Omental fat pad (tissue), 4 donors: ENCODE data around the gene FSD1L. TPM values are rescaled to one million over a fixed set of nuclear protein-coding genes. Genes with fewer than 3 reads are reported as not detected.

Experiments used
- ATAC-seq: fragments of 150-250 bp; one replicate; pipeline ENCODE4 v1.9.1; 2016; ENCODE audit warnings: mild to moderate bottlenecking, moderate library complexity; ENCODE audit not compliant: low FRiP score
- DNase-seq: peaks from one replicate; pipeline ENCODE4 v3.0.0-alpha.2; 2019; ENCODE audit warnings: low spot score
- total RNA-seq, 4 donors: library from RNA; depleted of rRNA; stranded (reverse); fragments of >200 nt; gene quantifications; one replicate each; pipeline ENCODE4 v1.1.0, GENCODE V29; 2016
- TF ChIP-seq, protein P1 (sequence below), 3 donors: fragments of 450-650 bp; IDR thresholded peaks; one replicate each; pipeline ENCODE4 v1.5.1; 2016 to 2017; ENCODE audit warnings: antibody characterized with exemption in 3 of 3, mild to moderate bottlenecking in 3 of 3, moderate library complexity in 2 of 3

FSD1L gene
- total RNA-seq, 4 donors from 2014 or later, result 2.9 to 9.5 (median 6.0) TPM

DNA sequence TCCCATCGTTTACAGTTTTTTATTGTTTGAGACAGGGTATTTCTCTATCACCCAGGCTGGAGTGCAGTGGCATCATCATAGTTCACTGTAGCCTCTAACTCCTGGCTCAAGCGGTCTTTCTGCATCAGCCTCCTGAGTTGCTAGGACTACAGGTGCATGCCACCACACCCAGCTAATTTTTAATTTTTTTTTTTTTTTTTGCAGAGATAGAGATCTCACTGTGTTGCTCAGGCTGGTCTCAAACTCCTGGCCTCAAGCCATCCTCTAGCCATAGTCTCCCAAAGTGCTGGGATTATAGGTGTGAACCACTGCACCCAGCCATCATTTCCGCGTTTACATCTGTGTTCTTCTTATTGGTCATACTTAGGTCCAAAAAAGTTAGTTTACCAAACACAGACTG is 53.6 kb downstream of the FSD1L start:
- no peak for ATAC-seq
- DNase-seq, result no peak
- TF ChIP-seq, protein P1, sequence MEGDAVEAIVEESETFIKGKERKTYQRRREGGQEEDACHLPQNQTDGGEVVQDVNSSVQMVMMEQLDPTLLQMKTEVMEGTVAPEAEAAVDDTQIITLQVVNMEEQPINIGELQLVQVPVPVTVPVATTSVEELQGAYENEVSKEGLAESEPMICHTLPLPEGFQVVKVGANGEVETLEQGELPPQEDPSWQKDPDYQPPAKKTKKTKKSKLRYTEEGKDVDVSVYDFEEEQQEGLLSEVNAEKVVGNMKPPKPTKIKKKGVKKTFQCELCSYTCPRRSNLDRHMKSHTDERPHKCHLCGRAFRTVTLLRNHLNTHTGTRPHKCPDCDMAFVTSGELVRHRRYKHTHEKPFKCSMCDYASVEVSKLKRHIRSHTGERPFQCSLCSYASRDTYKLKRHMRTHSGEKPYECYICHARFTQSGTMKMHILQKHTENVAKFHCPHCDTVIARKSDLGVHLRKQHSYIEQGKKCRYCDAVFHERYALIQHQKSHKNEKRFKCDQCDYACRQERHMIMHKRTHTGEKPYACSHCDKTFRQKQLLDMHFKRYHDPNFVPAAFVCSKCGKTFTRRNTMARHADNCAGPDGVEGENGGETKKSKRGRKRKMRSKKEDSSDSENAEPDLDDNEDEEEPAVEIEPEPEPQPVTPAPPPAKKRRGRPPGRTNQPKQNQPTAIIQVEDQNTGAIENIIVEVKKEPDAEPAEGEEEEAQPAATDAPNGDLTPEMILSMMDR (IDR thresholded peaks at IDR 0.05), result no peak

DNA sequence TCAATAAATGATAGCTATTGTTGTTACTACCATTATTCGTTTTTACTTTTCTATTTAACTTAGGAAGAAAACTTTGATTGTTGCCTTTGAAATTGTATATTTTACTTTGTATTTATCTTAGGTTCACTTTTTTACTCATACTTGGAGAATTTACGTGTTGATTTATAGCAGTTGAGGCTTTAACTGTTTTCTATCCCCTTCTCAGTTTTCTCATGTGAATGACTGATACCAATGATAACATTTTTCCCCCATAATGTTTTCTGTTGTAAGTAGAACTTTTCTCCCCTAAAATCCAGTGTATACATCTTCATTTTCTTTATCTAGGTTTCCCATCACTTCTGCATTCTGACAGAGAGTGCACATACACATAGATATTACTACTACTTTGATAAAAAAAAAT is 54.4 kb downstream of the FSD1L start:
- DNase-seq, result no peak
- ATAC-seq, result no peak
- TF ChIP-seq, protein P1 (IDR thresholded peaks at IDR 0.05), result no peak

DNA sequence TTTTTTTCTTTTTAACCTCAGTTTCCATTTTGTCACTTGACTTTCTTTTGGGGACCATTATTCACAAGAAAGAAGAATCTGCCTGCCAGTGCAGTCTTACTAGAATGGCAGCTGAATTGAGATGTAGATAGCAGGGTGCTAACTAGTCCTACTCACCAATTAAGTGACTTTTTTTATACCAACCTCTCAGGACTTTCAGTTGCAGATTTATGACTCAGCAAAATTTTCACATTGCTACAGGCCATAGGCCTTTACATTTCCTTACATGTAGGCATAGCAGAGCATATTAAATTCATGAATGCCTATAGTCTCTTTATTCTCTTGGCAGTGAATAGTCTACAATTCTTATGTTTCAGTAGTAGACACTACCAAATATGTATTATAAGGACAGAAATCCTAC is 56.0 kb downstream of the FSD1L start:
- no peak for DNase-seq
- TF ChIP-seq, protein P1 (IDR thresholded peaks at IDR 0.05), result no peak
- no peak for ATAC-seq

DNA sequence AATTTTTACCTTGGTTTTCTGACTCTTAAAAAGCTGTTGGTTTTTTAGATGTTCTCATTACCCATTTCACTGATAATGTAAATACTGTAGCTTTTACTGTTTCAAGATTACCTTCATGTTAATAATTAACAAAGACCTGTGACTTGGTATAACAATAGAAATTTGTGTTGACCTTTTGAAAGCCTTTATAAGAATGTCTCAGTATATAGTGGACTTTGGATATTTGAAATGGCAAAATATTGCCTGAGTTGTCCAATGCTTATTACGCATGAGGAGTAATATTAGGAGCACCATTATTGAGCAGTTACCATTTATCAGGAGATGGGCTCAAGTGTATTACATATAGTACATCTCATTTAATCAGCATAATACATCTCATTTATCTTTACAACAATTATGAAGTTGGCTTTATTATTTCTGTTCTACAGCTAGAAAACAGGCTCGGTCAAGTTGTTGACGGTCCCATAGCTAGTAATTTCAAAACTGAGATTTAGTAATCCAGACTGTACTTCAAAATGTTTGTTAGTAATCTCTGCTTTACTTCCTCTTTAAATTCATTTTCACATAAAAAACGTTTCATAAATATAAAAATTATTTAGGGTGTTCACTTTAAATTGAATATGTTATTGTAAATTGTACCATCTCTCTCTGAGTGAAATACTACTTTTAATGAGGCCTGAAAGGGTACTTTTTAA is 59.4 kb downstream of the FSD1L start:
- ATAC-seq (no peak), DNase-seq (no peak)
- TF ChIP-seq, protein P1 (IDR thresholded peaks at IDR 0.05), result no peak

DNA sequence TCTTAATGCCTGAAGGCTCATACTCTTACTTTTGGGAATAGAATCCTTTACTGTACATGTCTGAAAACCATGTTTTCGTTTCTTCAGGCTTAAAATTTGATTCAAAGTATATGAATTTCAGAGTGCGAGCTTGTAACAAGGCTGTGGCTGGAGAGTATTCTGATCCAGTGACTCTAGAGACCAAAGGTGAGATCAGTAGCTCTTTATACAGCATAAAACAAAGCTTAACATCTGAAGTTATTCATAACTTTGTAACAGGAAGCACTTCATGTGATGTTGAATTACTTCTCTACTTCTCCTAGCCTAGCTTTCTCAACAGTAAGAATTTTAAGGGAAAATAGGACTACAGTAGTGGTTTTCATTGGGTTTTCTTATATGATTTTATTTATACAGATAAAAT is 60.7 kb downstream of the FSD1L start:
- TF ChIP-seq, protein P1 (IDR thresholded peaks at IDR 0.05), result no peak
- DNase-seq (no peak), ATAC-seq (no peak)

DNA sequence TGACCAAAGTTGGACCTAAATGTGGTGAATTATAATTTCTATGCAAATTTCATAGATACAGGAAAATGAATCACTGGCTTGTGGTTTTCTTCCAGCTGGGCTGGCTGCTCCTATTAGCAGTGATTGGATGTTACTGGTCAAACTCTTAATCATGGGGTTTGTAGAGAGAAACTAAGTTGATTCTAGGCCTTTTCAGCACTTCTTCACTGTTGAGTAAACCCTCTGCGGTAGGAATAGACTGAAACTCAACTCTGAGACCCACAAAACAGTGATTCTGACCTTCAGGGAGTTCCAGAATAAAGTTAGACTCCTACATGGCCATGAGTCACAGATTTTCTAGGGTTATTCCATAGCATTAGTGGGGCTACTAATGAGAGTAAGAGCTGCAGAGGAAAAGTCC is 62.2 kb downstream of the FSD1L start:
- TF ChIP-seq, protein P1 (IDR thresholded peaks at IDR 0.05), result no peak
- ATAC-seq (no peak), DNase-seq (no peak)

DNA sequence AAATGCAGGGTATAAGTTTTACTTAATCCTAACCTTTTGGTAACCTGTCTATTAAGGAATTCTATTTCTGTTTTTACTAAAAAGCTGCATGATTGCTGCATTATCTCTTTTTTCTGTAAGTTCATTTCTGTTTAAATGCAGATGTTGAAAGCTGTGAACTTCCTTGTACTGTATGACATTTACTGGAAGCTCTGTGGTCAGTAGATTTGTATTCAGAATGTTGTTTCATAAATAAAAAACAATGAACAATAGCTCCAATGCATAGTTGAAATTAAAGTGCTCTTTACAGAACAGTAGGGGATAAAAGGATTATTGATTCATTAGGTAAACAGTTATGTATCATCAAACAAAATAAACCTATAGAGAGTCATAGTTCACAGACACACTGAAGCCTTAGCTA is 63.6 kb downstream of the FSD1L start:
- TF ChIP-seq, protein P1 (IDR thresholded peaks at IDR 0.05), result no peak
- no peak for ATAC-seq
- DNase-seq, result no peak
